Retinal pigment epithelial cell (primary cell): Measurements from ENCODE around the gene TLK2.
"Not testable (repeated sequence)": the region's sequence is repeated elsewhere in the genome, so short reads cannot be mapped to it uniquely, and the experiment has no call there.

Experiments used
- DNase-seq: peaks from one replicate; pipeline ENCODE4 v3.0.0-alpha.2; 2010; ENCODE audit warnings: low read depth
- H3K4me3 ChIP-seq: 2 replicates; pipeline ENCODE4 v1.5.1; 2011; ENCODE audit warnings: mild to moderate bottlenecking, low read length, control low read depth, moderate library complexity
- CTCF ChIP-seq: conservative IDR thresholded peaks from 2 replicates; pipeline ENCODE4 v1.5.1; 2011; ENCODE audit warnings: low read depth, low read length, control low read depth, inconsistent platforms

Gene TLK2

GRCh38 chr17:62605588-62605987 is 127.0 kb downstream of the TLK2 start:
- no peak for DNase-seq
- no peak overlapping the region for H3K4me3 ChIP-seq
- no peak for TF ChIP-seq CTCF

GRCh38 chr17:62611292-62611691 is 132.7 kb downstream of the TLK2 start:
- DNase-seq, result no peak
- TF ChIP-seq CTCF, result no peak
- H3K4me3 ChIP-seq, result no peak overlapping the region

DNA sequence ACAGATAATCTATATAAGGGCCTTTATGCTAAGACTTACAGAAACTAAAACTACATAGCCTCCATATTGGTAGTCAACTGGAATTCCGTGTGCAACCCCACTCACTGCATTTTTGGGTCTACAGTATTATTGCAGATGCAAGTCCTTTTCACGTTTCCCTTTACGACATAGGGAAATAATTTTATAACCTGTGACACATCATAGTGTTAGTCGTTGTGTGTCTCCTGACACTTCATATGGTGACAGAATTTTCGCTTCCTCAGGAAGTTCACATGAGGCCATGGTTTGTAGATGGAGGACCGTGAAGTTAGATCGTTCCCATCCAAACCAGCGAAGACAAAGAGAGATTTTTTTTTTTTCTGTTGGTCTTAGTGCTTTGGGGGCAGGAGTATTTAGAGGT is 133.1 kb downstream of the TLK2 start:
- no peak overlapping the region for H3K4me3 ChIP-seq
- DNase-seq, result no peak

GRCh38 chr17:62612289-62612688 is 133.7 kb downstream of the TLK2 start:
- H3K4me3 ChIP-seq, DNase-seq: not testable (repeated sequence)

More for the DNA sequence above, 133.1 kb downstream of the TLK2 start:
- no peak for TF ChIP-seq CTCF

DNA sequence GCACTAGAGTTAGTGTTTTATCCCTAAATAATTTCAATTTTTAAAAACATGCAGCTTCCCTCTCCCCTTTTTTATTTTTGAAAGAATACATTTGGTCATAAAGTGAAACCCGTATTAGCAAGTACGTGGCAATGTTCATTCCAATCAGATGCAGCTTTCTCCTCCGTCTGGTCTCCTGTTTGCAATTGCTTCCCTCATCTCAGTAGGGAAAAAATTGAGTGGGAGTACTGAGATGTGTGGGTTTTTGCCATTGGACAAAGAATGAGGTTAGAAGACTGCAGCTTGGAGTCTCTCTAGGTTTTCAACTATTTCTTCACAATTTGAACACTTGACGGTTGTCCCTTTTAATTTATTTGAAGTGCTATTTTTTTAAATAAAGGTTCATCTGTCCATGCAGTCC is 134.5 kb downstream of the TLK2 start:
- not testable (repeated sequence) for H3K4me3 ChIP-seq, DNase-seq

GRCh38 chr17:62614142-62614541 is 135.5 kb downstream of the TLK2 start:
- no peak overlapping the region for H3K4me3 ChIP-seq
- no peak for DNase-seq
- no peak for TF ChIP-seq CTCF

DNA sequence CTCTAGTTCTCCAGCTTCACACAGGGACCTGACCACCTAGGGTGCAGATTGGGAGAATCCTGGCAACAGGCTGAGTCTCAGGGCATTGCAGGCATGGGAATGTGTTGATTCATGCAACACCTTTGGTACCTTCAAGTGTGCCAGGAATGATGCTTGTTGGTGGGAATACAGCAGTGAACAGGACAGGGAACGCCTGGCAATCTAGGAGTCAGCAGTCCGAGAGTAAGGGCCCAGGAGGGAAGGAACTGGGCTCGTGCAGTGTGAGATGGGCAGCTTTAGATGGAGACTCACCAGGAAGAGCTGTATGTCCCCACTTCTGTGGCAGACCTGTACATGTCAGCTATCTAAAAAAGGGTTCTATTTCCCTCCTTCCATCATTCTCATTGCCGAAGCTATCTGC is 136.9 kb downstream of the TLK2 start:
- no peak for DNase-seq
- H3K4me3 ChIP-seq, result no peak overlapping the region
- no peak for TF ChIP-seq CTCF

DNA sequence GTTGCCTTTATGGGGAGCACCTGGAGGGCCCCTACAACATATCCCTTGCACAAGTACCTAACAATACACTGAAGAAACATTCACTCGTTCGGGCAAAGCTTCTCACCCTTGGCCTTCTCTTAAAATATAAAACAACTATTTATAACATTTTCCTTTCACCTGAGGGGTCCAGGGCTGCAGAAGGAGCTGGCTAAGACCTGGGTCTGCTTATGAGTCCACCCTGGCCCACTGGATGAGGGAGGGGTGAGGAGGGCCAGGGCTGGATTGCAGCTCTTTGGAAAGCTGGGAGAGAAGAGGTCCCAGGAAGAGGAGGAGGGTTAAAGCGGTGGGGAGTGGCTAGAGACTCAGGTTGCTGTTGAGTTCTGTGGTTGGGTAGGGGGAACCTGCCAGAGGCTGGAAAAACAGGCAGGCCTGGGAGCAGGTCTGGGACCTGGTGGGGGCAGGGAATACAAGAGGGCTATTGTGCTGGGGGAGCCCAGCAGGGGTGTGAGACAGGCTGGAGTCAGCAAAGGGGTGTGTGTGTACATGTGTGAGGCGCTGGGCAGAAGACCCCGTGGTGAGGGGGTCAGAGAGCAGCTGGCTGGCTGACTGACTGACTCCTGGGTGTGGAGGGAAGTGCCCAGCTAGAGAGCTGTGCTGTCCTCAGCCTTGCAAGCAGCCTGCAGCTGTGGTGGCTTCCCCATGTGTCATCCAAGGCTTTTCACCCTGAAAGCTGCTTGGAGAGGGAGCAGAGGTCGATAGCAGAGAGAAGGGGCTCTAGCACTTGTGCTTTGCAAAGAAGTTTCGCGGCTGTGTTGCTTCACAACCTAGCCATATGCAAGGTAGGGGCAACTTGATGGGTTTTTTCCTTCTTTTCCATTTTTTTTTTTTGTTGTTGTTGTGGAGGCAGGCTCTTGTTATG is 138.6 kb downstream of the TLK2 start:
- no peak overlapping the region for H3K4me3 ChIP-seq
- DNase-seq, result no peak
- no peak for TF ChIP-seq CTCF
